Chondrocyte (in vitro differentiated cells): ENCODE data around the gene SHMT2. TPM values are rescaled to one million over a fixed set of nuclear protein-coding genes. Genes with fewer than 3 reads are reported as not detected.

Experiments
- DNase-seq: peaks from one replicate; pipeline ENCODE4 v3.0.0; 2021; ENCODE audit warnings: mixed read lengths, low spot score
- H3K27ac Mint-ChIP-seq: one replicate; pipeline ENCODE4 v1.8.0; 2021; ENCODE audit warnings: mild to moderate bottlenecking, moderate library complexity, mixed read lengths; ENCODE audit not compliant: unreplicated experiment
- H3K27me3 Mint-ChIP-seq: 2 replicates; pipeline ENCODE4 v1.8.0; 2021; ENCODE audit warnings: low read depth, mixed read lengths
- H3K36me3 Mint-ChIP-seq: 2 replicates; pipeline ENCODE4 v1.8.0; 2021; ENCODE audit warnings: low read depth, mixed read lengths
- H3K4me1 Mint-ChIP-seq: 2 replicates; pipeline ENCODE4 v1.8.0; 2021; ENCODE audit warnings: low read depth, mild to moderate bottlenecking, mixed read lengths
- H3K4me3 Mint-ChIP-seq: one replicate; pipeline ENCODE4 v1.8.0; 2021; ENCODE audit warnings: mild to moderate bottlenecking, moderate library complexity, mixed read lengths; ENCODE audit not compliant: unreplicated experiment
- H3K9me3 Mint-ChIP-seq: 2 replicates; pipeline ENCODE4 v1.8.0; 2021; ENCODE audit warnings: low read depth, mixed read lengths
- total RNA-seq: library from RNA; stranded (reverse); gene quantifications from 3 replicates; pipeline ENCODE4 v1.2.1, GENCODE V29; 2021
- TF ChIP-seq, protein P1 (sequence below): fragments of 200-600 bp; sonication (generic); IDR thresholded peaks from 2 replicates; pipeline ENCODE4 v1.5.0; 2021; ENCODE audit warnings: antibody characterized with exemption, mild to moderate bottlenecking, moderate library complexity

Gene SHMT2
- total RNA-seq, 1 donor from 2014 or later, result 291 TPM

DNA sequence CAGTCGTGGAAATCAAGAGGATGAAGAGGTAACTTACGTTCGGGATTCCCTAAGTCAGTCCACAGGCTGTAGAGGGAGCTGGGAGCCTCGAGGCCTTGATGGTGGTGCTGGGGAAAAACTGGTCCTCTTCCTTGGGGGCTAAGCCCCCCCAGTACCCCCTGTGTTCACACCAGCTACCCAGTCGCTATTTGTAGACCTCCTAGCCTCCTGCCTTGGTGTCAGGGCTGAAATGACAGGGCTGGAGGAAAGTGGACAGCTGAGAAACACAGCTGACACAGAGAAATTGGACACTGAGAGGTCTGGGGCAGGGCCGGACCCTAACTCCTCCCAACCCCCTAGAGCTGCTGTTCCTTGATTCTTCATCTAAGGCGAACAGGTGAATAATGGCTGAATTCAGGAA, 21.4 kb downstream of the SHMT2 start, which contains the start of gene STAC3:
TSS of gene STAC3 (minus strand) at position 232 of the 400 bp plus-strand sequence. CDS start 1,551 bp downstream, outside the sequence.
- H3K4me1 Mint-ChIP-seq, result peaks cover 25% of the 10 kb centered on the region
- H3K9me3 Mint-ChIP-seq, result no peaks in the 10 kb centered on the region
- H3K27me3 Mint-ChIP-seq, result no peaks in the 10 kb centered on the region
- peaks cover 18% of the 10 kb centered on the region for H3K36me3 Mint-ChIP-seq
- no peak within 1 kb of the TSS for H3K27ac Mint-ChIP-seq
- TF ChIP-seq, protein P1, sequence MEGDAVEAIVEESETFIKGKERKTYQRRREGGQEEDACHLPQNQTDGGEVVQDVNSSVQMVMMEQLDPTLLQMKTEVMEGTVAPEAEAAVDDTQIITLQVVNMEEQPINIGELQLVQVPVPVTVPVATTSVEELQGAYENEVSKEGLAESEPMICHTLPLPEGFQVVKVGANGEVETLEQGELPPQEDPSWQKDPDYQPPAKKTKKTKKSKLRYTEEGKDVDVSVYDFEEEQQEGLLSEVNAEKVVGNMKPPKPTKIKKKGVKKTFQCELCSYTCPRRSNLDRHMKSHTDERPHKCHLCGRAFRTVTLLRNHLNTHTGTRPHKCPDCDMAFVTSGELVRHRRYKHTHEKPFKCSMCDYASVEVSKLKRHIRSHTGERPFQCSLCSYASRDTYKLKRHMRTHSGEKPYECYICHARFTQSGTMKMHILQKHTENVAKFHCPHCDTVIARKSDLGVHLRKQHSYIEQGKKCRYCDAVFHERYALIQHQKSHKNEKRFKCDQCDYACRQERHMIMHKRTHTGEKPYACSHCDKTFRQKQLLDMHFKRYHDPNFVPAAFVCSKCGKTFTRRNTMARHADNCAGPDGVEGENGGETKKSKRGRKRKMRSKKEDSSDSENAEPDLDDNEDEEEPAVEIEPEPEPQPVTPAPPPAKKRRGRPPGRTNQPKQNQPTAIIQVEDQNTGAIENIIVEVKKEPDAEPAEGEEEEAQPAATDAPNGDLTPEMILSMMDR, result no peak
- DNase-seq, result peak; percentile 34
- no peak within 1 kb of the TSS for H3K4me3 Mint-ChIP-seq

DNA sequence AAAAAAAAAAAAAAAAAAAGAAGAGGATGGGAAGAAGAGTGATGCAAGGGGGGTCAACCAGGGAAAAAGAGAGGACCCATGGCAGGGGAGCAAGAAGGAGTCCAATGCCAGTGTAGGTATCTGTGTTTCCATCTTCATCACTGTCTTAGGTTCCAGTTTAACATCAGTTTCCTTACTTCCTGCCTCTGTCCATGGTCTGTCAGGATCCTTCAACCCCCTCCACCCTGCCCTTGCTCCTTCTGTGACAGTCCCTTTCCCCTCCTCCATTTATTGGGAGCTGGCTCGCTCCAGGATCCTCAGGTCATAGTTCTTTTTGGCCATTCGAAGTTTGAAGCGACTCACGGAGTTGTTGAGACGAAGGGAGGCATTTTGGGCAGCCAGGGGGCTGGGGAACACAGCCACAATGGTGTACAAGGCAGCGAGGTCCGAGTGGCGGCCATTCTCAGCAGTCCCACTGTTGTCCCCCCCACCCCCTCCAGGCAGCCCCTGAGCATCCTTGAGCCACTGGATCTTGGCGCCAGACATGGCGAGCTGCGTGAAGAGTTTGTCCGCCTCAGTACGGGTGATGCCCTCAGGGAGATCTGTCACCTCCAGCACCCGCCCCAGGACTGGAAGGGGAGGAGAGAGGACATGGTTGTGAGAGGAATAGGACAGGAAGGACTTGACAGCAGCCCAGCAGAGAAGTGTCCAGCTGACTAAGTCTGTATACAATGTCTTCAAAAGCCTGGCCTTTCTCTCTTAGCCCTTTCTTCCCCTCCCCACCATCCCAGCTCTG, 25.2 kb downstream of the SHMT2 start:
- no peaks in the 10 kb centered on the region for H3K9me3 Mint-ChIP-seq
- DNase-seq, result no peak
- no peak overlapping the region for H3K27ac Mint-ChIP-seq
- H3K27me3 Mint-ChIP-seq, result no peaks in the 10 kb centered on the region
- H3K4me1 Mint-ChIP-seq, result peaks cover 16% of the 10 kb centered on the region
- no peak overlapping the region for H3K4me3 Mint-ChIP-seq
- H3K36me3 Mint-ChIP-seq, result peaks cover 13% of the 10 kb centered on the region
- TF ChIP-seq, protein P1, result no peak

DNA sequence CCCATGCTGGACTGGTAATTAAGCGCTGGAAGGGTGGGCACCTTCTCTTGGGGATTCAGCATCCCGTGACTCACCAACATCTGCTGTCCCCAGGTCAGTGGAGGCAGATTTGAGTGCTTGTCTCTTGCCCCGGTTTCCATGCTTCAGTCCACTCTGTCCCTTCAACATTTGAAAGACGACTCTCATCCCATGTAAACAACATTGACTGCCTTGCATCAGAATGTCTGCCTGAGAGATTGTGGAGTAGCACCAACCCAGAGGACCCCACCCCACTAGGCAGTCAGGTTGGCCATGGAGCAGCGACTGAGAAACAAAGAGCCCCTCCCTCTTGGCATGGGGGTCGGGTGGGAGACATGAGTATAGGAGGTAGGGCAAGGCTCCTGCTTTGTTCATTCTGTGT, 26.4 kb downstream of the SHMT2 start:
- H3K27me3 Mint-ChIP-seq, result no peaks in the 10 kb centered on the region
- peaks cover 16% of the 10 kb centered on the region for H3K36me3 Mint-ChIP-seq
- H3K27ac Mint-ChIP-seq, result peak overlapping the region; percentile 5
- TF ChIP-seq, protein P1, result no peak
- H3K9me3 Mint-ChIP-seq, result no peaks in the 10 kb centered on the region
- H3K4me3 Mint-ChIP-seq, result no peak overlapping the region
- no peak for DNase-seq
- peaks cover 11% of the 10 kb centered on the region for H3K4me1 Mint-ChIP-seq

DNA sequence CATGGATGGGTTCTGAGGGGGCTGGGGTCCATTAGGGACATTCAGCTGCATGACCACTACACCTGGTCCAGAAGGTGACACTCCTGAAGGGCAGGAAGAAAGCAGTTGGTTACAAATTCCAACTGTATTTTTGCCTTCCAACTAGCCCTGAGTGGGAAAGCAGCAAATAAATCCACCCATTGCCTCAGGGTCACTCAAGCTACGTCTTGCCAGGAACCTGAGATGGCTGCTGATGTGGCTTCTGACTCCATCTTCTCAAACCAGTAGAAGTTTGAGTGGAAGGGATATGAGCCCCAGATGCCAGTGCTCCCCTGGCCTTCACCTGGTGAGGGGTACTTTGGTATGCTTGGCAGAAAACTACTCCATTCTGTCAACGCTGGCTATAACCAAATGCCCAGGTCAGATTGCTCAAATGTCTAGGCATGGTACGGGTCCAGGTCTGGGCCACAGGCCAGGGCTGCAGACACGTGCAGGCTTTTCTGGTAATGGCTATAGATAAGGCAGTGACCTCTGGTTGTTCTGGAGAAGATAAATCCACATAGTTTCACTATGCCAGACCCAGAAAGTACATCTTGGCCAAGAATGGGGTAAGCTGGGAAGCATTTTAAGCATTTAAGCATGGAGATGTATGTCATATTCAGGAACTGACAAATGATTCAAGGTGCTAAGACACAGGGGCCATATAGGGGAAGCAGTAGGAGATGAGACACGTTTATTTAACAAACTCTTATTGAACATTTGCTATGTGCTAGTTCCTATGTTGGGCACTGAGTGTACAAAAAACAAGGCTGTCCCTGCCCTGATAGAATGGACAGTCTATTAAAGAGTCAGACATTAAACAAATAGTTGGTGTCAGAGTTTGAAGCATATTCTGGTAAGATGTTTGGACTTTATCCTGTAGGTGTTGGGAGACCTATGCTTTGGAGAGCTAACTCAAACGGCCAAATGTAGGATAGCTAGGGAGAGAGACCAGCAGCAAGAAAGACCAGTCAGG, 29.8 kb downstream of the SHMT2 start:
- Mint-ChIP-seq H3K27me3 (no peaks in the 10 kb centered on the region), H3K9me3 (no peaks in the 10 kb centered on the region), H3K4me3 (no peak overlapping the region), H3K36me3 (peaks cover 12% of the 10 kb centered on the region), H3K27ac (no peak overlapping the region), H3K4me1 (peaks cover 12% of the 10 kb centered on the region)
- DNase-seq, result no peak
- TF ChIP-seq, protein P1, result no peak

DNA sequence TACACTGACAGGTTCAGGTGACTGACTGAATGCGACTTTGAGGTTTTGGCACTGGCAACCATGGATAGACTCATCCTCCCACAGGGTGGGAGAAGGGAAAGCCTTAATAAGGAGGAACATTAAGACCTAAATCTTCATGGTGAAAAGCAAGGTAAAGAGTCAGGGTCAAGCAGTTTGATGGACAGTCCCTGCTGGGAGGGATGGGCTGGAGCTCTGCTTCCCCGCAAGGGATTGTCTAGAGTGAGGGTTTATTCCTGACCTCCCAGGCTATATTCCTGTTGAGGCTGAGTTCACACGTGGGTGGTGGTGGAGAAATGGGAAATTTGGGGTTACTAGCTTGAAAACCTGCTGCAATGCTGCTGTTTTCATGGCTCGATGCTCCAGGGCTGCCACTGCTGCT, 30.9 kb downstream of the SHMT2 start:
- DNase-seq, result no peak

More for the DNA sequence above, 30.9 kb downstream of the SHMT2 start:
- Mint-ChIP-seq H3K27me3 (no peaks in the 10 kb centered on the region), H3K36me3 (peaks cover 10% of the 10 kb centered on the region), H3K4me3 (no peak overlapping the region), H3K4me1 (peaks cover 12% of the 10 kb centered on the region), H3K27ac (no peak overlapping the region), H3K9me3 (no peaks in the 10 kb centered on the region)
- TF ChIP-seq, protein P1, result no peak
